H1 (cell line): ENCODE data around the gene MRPS31. TPM values are rescaled to one million over a fixed set of nuclear protein-coding genes. Genes with fewer than 3 reads are reported as not detected.
"Not testable (repeated sequence)": the region's sequence is repeated elsewhere in the genome, so short reads cannot be mapped to it uniquely, and the experiment has no call there.

Source experiments
- CTCF ChIA-PET: fragments of 300-600 bp; sonication (Branson Sonifier 250); formaldehyde crosslinking; loops from one replicate; lab custom pipeline; 2021; ENCODE audit not compliant: partially characterized antibody; lab: Charles Lee
- POLR2A ChIA-PET: fragments of 300-600 bp; sonication (Branson Sonifier 250); formaldehyde crosslinking; loops from one replicate; lab custom pipeline; 2021; ENCODE audit warnings: inconsistent platforms; ENCODE audit not compliant: partially characterized antibody; lab: Charles Lee
- DNase-seq, 2 experiments: peaks; one replicate each; pipeline versions ENCODE4 v3.0.0 to v3.0.0-alpha.2; 2010 to 2022; ENCODE audit warnings: low spot score in 2 of 2, low read depth in 1 of 2, mixed read lengths in 1 of 2
- FAIRE-seq: peaks from 2 replicates; lab custom pipeline; 2011; peaks lifted over from hg19 to GRCh38; lab: Jason Lieb, UNC
- H2AFZ ChIP-seq: 2 replicates; pipeline ENCODE4 v1.8.1; 2012; ENCODE audit warnings: low read length, inconsistent platforms
- H2AK5ac ChIP-seq: 2 replicates; pipeline ENCODE4 v1.6.1; 2013; ENCODE audit warnings: low read depth, low read length
- H2BK120ac ChIP-seq: replicated peaks from 2 replicates; pipeline ENCODE3; 2013; ENCODE audit warnings: low read depth, low read length, inconsistent platforms
- H2BK12ac ChIP-seq: 2 replicates; pipeline ENCODE4 v1.6.1; 2013; ENCODE audit warnings: low read depth, low read length
- H2BK15ac ChIP-seq: 2 replicates; pipeline ENCODE4 v1.6.1; 2013; ENCODE audit warnings: low read length
- H2BK20ac ChIP-seq: 2 replicates; pipeline ENCODE4 v1.6.1; 2013; ENCODE audit warnings: low read length
- H2BK5ac ChIP-seq: 2 replicates; pipeline ENCODE4 v1.6.1; 2013; ENCODE audit warnings: low read depth, low read length
- H3K14ac ChIP-seq: 2 replicates; pipeline ENCODE4 v1.6.1; 2013; ENCODE audit warnings: inconsistent platforms; ENCODE audit not compliant: insufficient read length
- H3K18ac ChIP-seq: 2 replicates; pipeline ENCODE4 v1.6.1; 2013; ENCODE audit warnings: low read length; ENCODE audit errors: extremely low read depth
- H3K23ac ChIP-seq: 2 replicates; pipeline ENCODE4 v1.6.1; 2013; ENCODE audit warnings: inconsistent platforms; ENCODE audit not compliant: insufficient read length
- H3K23me2 ChIP-seq: 2 replicates; pipeline ENCODE4 v1.6.1; 2013; ENCODE audit warnings: low read depth, low read length
- H3K27ac ChIP-seq: 2 replicates; pipeline ENCODE4 v1.6.1; 2011; ENCODE audit warnings: low read depth, low read length, inconsistent platforms
- H3K27me3 ChIP-seq, 4 experiments: replicated peaks in 1 of 4; 1 replicate in 1 of 4; 2 replicates in 3 of 4; pipeline versions ENCODE4 v1.6.1 to v1.8.1; 2011 to 2013; ENCODE audit warnings: low read length in 3 of 4, mild to moderate bottlenecking in 3 of 4, inconsistent platforms in 2 of 4, mixed read lengths in 2 of 4, moderate library complexity in 1 of 4; ENCODE audit not compliant: control insufficient read depth in 3 of 4, insufficient read depth in 3 of 4; ENCODE audit errors: extremely low read depth in 1 of 4
- H3K36me3 ChIP-seq, 4 experiments: 2 replicates each; pipeline versions ENCODE4 v1.6.1 to v1.8.1; 2011 to 2013; ENCODE audit warnings: mild to moderate bottlenecking in 4 of 4, low read length in 3 of 4, moderate library complexity in 2 of 4, control low read depth in 1 of 4, inconsistent platforms in 1 of 4; ENCODE audit not compliant: insufficient read depth in 4 of 4, control insufficient read depth in 2 of 4
- H3K4ac ChIP-seq: replicated peaks from 2 replicates; pipeline ENCODE3; 2013; ENCODE audit warnings: low read length, low read depth, mixed read lengths, inconsistent platforms; ENCODE audit not compliant: insufficient read length
- H3K4me1 ChIP-seq, 4 experiments: replicated peaks in 1 of 4; 1 replicate in 1 of 4; 2 replicates in 3 of 4; pipeline versions ENCODE4 v1.6.1 to v1.8.1; 2011 to 2013; ENCODE audit warnings: low read length in 3 of 4, inconsistent platforms in 2 of 4, mixed read lengths in 1 of 4; ENCODE audit not compliant: insufficient read depth in 4 of 4, control insufficient read depth in 3 of 4
- H3K4me2 ChIP-seq, 2 experiments: 2 replicates each; pipeline versions ENCODE4 v1.6.1 to v1.8.1; 2011 to 2013; ENCODE audit warnings: low read depth in 2 of 2, low read length in 2 of 2, control low read depth in 1 of 2, inconsistent platforms in 1 of 2, mild to moderate bottlenecking in 1 of 2; ENCODE audit not compliant: insufficient read depth in 1 of 2
- H3K4me3 ChIP-seq, 4 experiments: fragments of 200-600, 300-600 bp in 1 of 4; sonication (generic), shearing (Covaris generic), sonication (Bioruptor Twin) in 1 of 4; 2 replicates each; pipeline versions ENCODE4 v1.5.1 to v1.8.1; 2011 to 2016; ENCODE audit warnings: low read length in 4 of 4, low read depth in 3 of 4, control low read depth in 2 of 4, inconsistent platforms in 2 of 4, mild to moderate bottlenecking in 2 of 4, mixed read lengths in 1 of 4, moderate library complexity in 1 of 4; ENCODE audit not compliant: insufficient read depth in 2 of 4; ENCODE audit errors: extremely low read depth in 1 of 4
- H3K56ac ChIP-seq: replicated peaks from 2 replicates; pipeline ENCODE3; 2013; ENCODE audit warnings: low read depth, mild to moderate bottlenecking, mixed read lengths, low read length, inconsistent platforms; ENCODE audit not compliant: insufficient read length
- H3K79me1 ChIP-seq: 2 replicates; pipeline ENCODE4 v1.6.1; 2013; ENCODE audit warnings: low read depth, low read length, control low read depth
- H3K79me2 ChIP-seq, 2 experiments: 2 replicates each; pipeline versions ENCODE4 v1.6.1 to v1.8.1; 2012 to 2013; ENCODE audit warnings: low read length in 2 of 2, mild to moderate bottlenecking in 2 of 2, inconsistent platforms in 1 of 2; ENCODE audit not compliant: insufficient read depth in 2 of 2, control insufficient read depth in 1 of 2
- H3K9ac ChIP-seq, 4 experiments: replicated peaks in 1 of 4; 1 replicate in 1 of 4; 2 replicates in 3 of 4; pipeline versions ENCODE4 v1.6.1 to v1.8.1; 2011 to 2013; ENCODE audit warnings: low read depth in 3 of 4, low read length in 3 of 4, control low read depth in 2 of 4, mild to moderate bottlenecking in 2 of 4, moderate library complexity in 2 of 4, inconsistent platforms in 1 of 4; ENCODE audit errors: extremely low read depth in 1 of 4
- H3K9me3 ChIP-seq, 2 experiments: 2 replicates each; pipeline versions ENCODE4 v1.6.1 to v1.8.1; 2012 to 2013; ENCODE audit warnings: mild to moderate bottlenecking in 2 of 2, moderate library complexity in 2 of 2, control low read depth in 1 of 2, inconsistent platforms in 1 of 2, low read depth in 1 of 2, low read length in 1 of 2, mixed read lengths in 1 of 2; ENCODE audit not compliant: insufficient read depth in 2 of 2
- H4K20me1 ChIP-seq, 2 experiments: replicated peaks in 1 of 2; 2 replicates each; pipeline versions ENCODE3 to v1.8.1; 2011 to 2013; ENCODE audit warnings: inconsistent platforms in 2 of 2, low read length in 2 of 2, mild to moderate bottlenecking in 1 of 2; ENCODE audit not compliant: insufficient read depth in 2 of 2, control insufficient read depth in 1 of 2
- H4K5ac ChIP-seq: 2 replicates; pipeline ENCODE4 v1.6.1; 2013; ENCODE audit warnings: low read length, low read depth, mixed read lengths, inconsistent platforms; ENCODE audit not compliant: insufficient read length
- H4K8ac ChIP-seq: 2 replicates; pipeline ENCODE4 v1.8.0; 2013; ENCODE audit warnings: mild to moderate bottlenecking, moderate library complexity, low read length, inconsistent platforms; ENCODE audit not compliant: insufficient read depth; ENCODE audit errors: extremely low read depth
- H4K91ac ChIP-seq: replicated peaks from 2 replicates; pipeline ENCODE3; 2013; ENCODE audit warnings: low read length, mixed read lengths, inconsistent platforms; ENCODE audit not compliant: insufficient read length
- YY1 ChIP-seq: IDR thresholded peaks from 2 replicates; pipeline ENCODE4 v1.6.1; 2011; ENCODE audit warnings: low read depth, mild to moderate bottlenecking, low read length
- WGBS, 2 experiments: shearing (Covaris generic) in 1 of 2; methylation state at CpG; one replicate each; pipeline versions ENCODE4 v1.1.6 to v1.1.7; 2013 to 2015; ENCODE audit warnings: low lambda C conversion rate in 2 of 2, mixed read lengths in 2 of 2, inconsistent platforms in 1 of 2, low coverage in 1 of 2, missing lambda C conversion rate in 1 of 2; ENCODE audit not compliant: insufficient replicate concordance in 2 of 2, insufficient coverage in 1 of 2, insufficient read length in 1 of 2; ENCODE audit errors: extremely low coverage in 1 of 2, missing lambda C conversion rate in 1 of 2; 5-methylcytosine and 5-hydroxymethylcytosine counted together
- polyA plus RNA-seq, 7 experiments: library from polyadenylated mRNA; depleted of rRNA in 3 of 7; stranded (reverse) in 5 of 7; unstranded in 2 of 7; fragments of >200 nt in 5 of 7; fragments of 200-250 nt in 2 of 7; gene quantifications; 1 replicate in 5 of 7; 2 replicates in 1 of 7; 4 replicates in 1 of 7; pipeline versions ENCODE4 v1.2.1 to v1.2.3, GENCODE V29; 2011 to 2013; ENCODE audit warnings: missing spikeins in 2 of 7, mixed read lengths in 2 of 7
- total RNA-seq: library from RNA; stranded (reverse); fragmentation: NEBNext Ultra II Directional; extraction: Animal tissue kit (Norgen Biotek cat#: 25700); gene quantifications from 2 replicates; pipeline ENCODE4 v1.2.1, GENCODE V29; 2021

MRPS31 gene
- total and polyA plus RNA-seq, 2 of the 8 experiments (the other 6 are each of a cell fraction or from before 2014, with no cell fraction given) = 13.6 to 33.3 TPM

DNA sequence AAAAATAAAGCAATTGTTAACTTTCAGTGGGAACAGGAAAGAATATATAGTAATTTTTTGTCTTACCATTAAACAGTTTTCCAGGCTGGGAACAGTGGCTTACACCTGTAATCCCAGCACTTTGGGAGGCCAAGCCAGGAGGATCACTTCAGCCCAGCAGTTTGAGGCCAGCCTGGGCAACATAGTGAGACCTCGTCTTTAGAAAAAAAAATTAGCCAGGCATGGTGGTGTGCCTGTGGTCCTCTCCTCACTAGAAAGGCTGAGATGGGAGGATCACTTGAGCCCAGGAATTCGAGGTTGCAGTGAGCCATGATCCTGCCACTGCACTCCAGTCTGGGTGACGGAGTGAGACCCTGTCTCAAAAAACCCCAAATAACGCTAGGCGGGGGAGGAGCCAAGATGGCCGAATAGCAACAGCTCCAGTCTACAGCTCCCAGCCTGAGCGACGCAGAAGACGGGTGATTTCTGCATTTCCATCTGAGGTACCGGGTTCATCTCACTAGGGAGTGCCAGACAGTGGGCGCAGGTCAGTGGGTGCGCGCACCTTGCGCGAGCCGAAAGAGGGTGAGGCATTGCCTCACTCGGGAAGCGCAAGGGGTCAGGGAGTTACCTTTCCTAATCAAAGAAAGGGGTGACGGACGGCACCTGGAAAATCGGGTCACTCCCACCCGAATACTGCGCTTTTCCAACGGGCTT lies 36.3 kb downstream of the MRPS31 start:
- H4K5ac ChIP-seq, H3K27me3 ChIP-seq, H3K9ac ChIP-seq, H3K4me1 ChIP-seq, POLR2A ChIA-PET, H2BK120ac ChIP-seq, H3K14ac ChIP-seq, H2BK5ac ChIP-seq, H2BK20ac ChIP-seq, H2BK12ac ChIP-seq, H3K23me2 ChIP-seq, FAIRE-seq, H3K36me3 ChIP-seq, H3K9me3 ChIP-seq, H2BK15ac ChIP-seq, H3K18ac ChIP-seq, H4K91ac ChIP-seq, H2AK5ac ChIP-seq, H3K23ac ChIP-seq, H4K20me1 ChIP-seq, H4K8ac ChIP-seq, H3K79me1 ChIP-seq, H3K4ac ChIP-seq, CTCF ChIA-PET, H2AFZ ChIP-seq, H3K79me2 ChIP-seq, H3K56ac ChIP-seq, H3K27ac ChIP-seq: not testable (repeated sequence)
- 65% methylated on average over 22 of the region's 24 CpGs; no CpG with 5 or more reads in 1 of the 2 experiments for WGBS, 2 experiments
- H3K4me2 ChIP-seq = peak overlapping the region; percentile 28 to 69; a peak in 3 of 4 replicates
- peak in 1 of 2 experiments; percentile 63 for DNase-seq
- peak; percentile 67; the same call in 1 of the 2 replicates for TF ChIP-seq YY1
- peak overlapping the region in 1 of 4 experiments; percentile 40; a peak in 1 of 8 replicates for H3K4me3 ChIP-seq
